ENCODE measurements around the gene PANK4. TPM values are rescaled to one million over a fixed set of nuclear protein-coding genes. Genes with fewer than 3 reads are reported as not detected.

Gene PANK4
- total and polyA plus RNA-seq, 9 of the 15 experiments (the other 6 are each of a cell fraction or from before 2014, with no cell fraction given): 0.93 to 55.6 (median 31.5) TPM

- TF ChIP-seq TGIF2 (CRISPR knock-in tag; IDR thresholded peaks at IDR 0.05): no peak
- no peak for TF ChIP-seq KLF6 (CRISPR knock-in tag; IDR thresholded peaks at IDR 0.05; ENCODE audit: borderline replicate concordance)
- TF ChIP-seq SAFB2 (IDR thresholded peaks at IDR 0.05; ENCODE audit: borderline replicate concordance, low read depth, low read length, severe bottlenecking): no peak
- TF ChIP-seq CC2D1A (IDR thresholded peaks at IDR 0.05): no peak
- TF ChIP-seq ERF (CRISPR knock-in tag; IDR thresholded peaks at IDR 0.05): no peak
- TF ChIP-seq ZNF24 (IDR thresholded peaks at IDR 0.05): no peak
- no peak for TF ChIP-seq CBX5 (IDR thresholded peaks at IDR 0.05; ENCODE audit: borderline replicate concordance, low read depth)
- TF ChIP-seq RFX5 (IDR thresholded peaks at IDR 0.05; ENCODE audit: low read depth, low read length): no peak
- no peak for TF ChIP-seq MED1 (CRISPR knock-in tag; IDR thresholded peaks at IDR 0.05; ENCODE audit: borderline replicate concordance)
- no peak for TF ChIP-seq ZNF408 (CRISPR knock-in tag; IDR thresholded peaks at IDR 0.05; ENCODE audit: low read depth)
- no peak for TF ChIP-seq CBX2 (IDR thresholded peaks at IDR 0.05; ENCODE audit: insufficient read depth, low read length, poor library complexity, severe bottlenecking)
- TF ChIP-seq PML (IDR thresholded peaks at IDR 0.05; ENCODE audit: low read length): no peak
- TF ChIP-seq HBP1 (CRISPR knock-in tag; IDR thresholded peaks at IDR 0.05): no peak
- no peak for TF ChIP-seq ZFP30 (CRISPR knock-in tag; IDR thresholded peaks at IDR 0.05; ENCODE audit: borderline replicate concordance)
- no peak for TF ChIP-seq PHF21A (IDR thresholded peaks at IDR 0.05; ENCODE audit: borderline replicate concordance, low read depth)
- TF ChIP-seq RAD21 (CRISPR knock-in tag; conservative IDR thresholded peaks at IDR 0.05 in 1 of 2, IDR thresholded peaks at IDR 0.05 in 1 of 2): no peak
- no peak for TF ChIP-seq STAT5A (IDR thresholded peaks at IDR 0.05; ENCODE audit: borderline replicate concordance, low read length)
- no peak for TF ChIP-seq RREB1 (CRISPR knock-in tag; IDR thresholded peaks at IDR 0.05)
- no peak for TF ChIP-seq HNRNPL (IDR thresholded peaks at IDR 0.05; ENCODE audit: low read depth, low read length)
- no peak for TF ChIP-seq SMARCB1 (IDR thresholded peaks at IDR 0.05; ENCODE audit: insufficient read length, low read depth)
- TF ChIP-seq RBBP5 (IDR thresholded peaks at IDR 0.05; ENCODE audit: borderline replicate concordance, insufficient read depth, low read length, poor library complexity, severe bottlenecking): no peak
- TF ChIP-seq ASH1L (IDR thresholded peaks at IDR 0.05; ENCODE audit: borderline replicate concordance, low read depth, partially characterized antibody): no peak
Measured at GRCh38 chr1:2560299-2561073, 34.1 kb upstream of the PANK4 start (continued).
